Measurements from ENCODE around the gene MPIG6B.

Gene MPIG6B

GRCh38 chr6:31702405-31702818, 20.8 kb upstream of the MPIG6B start:
- H3K4me3 ChIP-seq (ENCODE audit: low read depth, low read length): peak overlapping the region; percentile 92

DNA sequence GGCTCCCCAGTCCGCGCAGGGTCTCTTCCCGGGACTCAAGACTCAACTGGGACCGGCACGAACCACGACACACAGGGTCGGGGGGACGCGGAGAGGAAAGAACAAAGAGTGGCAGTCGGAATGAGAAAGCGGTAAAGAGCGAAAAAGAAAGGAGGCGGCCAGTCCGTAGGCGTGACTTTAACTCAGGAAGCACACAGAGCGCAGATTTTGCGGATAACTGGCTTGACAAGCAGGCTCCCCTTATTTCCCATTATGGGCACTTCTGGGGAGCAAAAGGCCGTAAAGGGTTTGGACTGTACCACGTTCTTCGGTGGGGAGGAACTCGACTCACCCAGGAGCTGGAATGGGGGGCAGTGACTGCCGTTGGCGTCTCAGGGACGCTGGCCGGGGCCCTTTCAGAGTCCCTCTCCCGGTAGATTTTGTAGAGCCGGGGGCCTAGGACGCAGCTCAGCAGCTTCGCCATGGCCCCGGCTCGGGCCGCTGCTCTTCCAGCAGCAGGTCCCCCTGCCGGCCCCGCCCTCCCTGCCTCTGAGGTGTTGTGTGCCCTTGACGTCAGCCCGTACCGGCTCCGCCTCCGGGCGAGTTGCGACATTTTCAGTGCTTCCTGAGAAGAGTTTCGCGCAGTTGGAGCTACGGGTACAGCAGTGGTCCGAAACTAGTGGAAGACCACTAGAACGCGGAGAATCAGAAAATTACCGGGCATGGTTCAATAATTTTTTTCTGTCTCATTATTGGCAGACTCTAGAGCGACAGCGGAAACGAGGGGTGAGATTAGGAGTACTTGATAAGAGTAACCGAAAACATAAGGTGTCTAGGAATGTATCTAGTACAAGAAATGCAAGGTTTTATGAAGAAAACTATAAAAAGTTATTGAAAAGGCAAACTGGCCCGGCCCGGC, 20.1 kb upstream of the MPIG6B start, which contains the start of gene ABHD16A:
Gene ABHD16A (minus strand): TSS at position 506 of the 898 bp plus-strand sequence. CDS start 43 bp downstream, at position 463.
- DNase-seq: peak; percentile 98
- H3K36me3 ChIP-seq (replicated peaks): peaks cover 4% of the 10 kb centered on the region
- in situ Hi-C loops (cut with HindIII; ENCODE audit: low pct_ligation_motif_present, low sequenced_read_pairs): no loop called here
- TF ChIP-seq, protein P1, sequence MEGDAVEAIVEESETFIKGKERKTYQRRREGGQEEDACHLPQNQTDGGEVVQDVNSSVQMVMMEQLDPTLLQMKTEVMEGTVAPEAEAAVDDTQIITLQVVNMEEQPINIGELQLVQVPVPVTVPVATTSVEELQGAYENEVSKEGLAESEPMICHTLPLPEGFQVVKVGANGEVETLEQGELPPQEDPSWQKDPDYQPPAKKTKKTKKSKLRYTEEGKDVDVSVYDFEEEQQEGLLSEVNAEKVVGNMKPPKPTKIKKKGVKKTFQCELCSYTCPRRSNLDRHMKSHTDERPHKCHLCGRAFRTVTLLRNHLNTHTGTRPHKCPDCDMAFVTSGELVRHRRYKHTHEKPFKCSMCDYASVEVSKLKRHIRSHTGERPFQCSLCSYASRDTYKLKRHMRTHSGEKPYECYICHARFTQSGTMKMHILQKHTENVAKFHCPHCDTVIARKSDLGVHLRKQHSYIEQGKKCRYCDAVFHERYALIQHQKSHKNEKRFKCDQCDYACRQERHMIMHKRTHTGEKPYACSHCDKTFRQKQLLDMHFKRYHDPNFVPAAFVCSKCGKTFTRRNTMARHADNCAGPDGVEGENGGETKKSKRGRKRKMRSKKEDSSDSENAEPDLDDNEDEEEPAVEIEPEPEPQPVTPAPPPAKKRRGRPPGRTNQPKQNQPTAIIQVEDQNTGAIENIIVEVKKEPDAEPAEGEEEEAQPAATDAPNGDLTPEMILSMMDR (IDR thresholded peaks at IDR 0.05; ENCODE audit: low read depth, low read length, missing control alignments): peak; percentile 11
- H3K27ac ChIP-seq: peak within 1 kb of the TSS; percentile 84
- no peaks in the 10 kb centered on the region for H3K27me3 ChIP-seq (replicated peaks)
- H3K4me3 ChIP-seq (ENCODE audit: low read depth, low read length): peak within 1 kb of the TSS; percentile 92

More at GRCh38 chr6:31702405-31702818, 20.8 kb upstream of the MPIG6B start:
- H3K36me3 ChIP-seq (replicated peaks): peaks cover 7% of the 10 kb centered on the region
- H3K27me3 ChIP-seq (replicated peaks): no peaks in the 10 kb centered on the region
- H3K27ac ChIP-seq: peak overlapping the region; percentile 84
- TF ChIP-seq, protein P1 (IDR thresholded peaks at IDR 0.05; ENCODE audit: low read depth, low read length, missing control alignments): no peak
- in situ Hi-C loops (cut with HindIII; ENCODE audit: low pct_ligation_motif_present, low sequenced_read_pairs): no loop called here
- peak; percentile 13 for DNase-seq

DNA sequence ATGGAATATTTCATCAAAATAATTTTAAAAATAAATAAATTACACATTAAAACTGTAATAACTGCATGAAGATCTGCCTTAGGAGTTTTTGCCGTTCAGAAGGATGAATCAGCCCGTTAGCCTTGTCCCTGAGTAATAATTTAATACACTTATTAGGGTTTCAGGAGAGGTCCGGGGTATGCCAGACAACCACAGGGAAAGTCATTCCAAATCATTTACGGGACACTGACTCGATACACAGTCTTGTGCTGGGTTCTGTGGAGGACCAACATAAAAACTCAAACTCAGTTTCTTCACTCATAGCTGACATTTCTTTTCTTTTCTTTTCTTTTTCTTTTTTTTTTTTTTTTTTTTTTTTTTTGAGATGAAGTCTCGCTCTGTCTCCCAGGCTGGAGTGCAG, 17.2 kb upstream of the MPIG6B start:
- H3K36me3 ChIP-seq (replicated peaks): peaks cover under 1% of the 10 kb centered on the region
- no peaks in the 10 kb centered on the region for H3K27me3 ChIP-seq (replicated peaks)
- H3K4me3 ChIP-seq (ENCODE audit: low read depth, low read length): no peak overlapping the region
- DNase-seq: no peak
- no peak overlapping the region for H3K27ac ChIP-seq
- TF ChIP-seq, protein P1 (IDR thresholded peaks at IDR 0.05; ENCODE audit: low read depth, low read length, missing control alignments): no peak
- in situ Hi-C loops (cut with HindIII; ENCODE audit: low pct_ligation_motif_present, low sequenced_read_pairs): no loop called here

DNA sequence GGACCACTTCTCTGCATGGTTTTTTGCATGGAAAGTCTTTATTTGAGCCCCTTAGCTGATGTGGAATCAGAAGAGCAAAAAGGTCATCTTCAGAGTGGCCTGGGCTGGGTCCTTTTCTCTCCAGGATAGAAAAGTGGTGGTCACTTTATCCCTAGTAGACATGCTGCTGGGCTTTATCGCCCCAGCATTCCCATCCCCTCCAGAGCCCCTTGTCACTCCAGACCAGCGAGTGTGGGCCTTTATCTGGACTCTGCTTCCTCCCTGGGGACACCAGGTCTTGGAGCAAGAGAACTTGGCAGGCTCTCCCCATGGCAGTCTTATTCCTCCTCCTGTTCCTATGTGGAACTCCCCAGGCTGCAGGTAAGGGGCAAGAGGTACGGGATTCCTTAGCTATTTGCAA, 16.6 kb upstream of the MPIG6B start, which contains the start of gene LY6G6F:
Gene LY6G6F (plus strand): TSS at position 268 of the 400 bp plus-strand sequence. CDS start 41 bp downstream, at position 309.
- in situ Hi-C loops (cut with HindIII; ENCODE audit: low pct_ligation_motif_present, low sequenced_read_pairs): no loop called here
- H3K36me3 ChIP-seq (replicated peaks): no peaks in the 10 kb centered on the region
- TF ChIP-seq, protein P1 (IDR thresholded peaks at IDR 0.05; ENCODE audit: low read depth, low read length, missing control alignments): no peak
- H3K27ac ChIP-seq: no peak within 1 kb of the TSS
- no peaks in the 10 kb centered on the region for H3K27me3 ChIP-seq (replicated peaks)
- H3K4me3 ChIP-seq (ENCODE audit: low read depth, low read length): no peak within 1 kb of the TSS
- DNase-seq: no peak

GRCh38 chr6:31707701-31708100, 15.5 kb upstream of the MPIG6B start:
- TF ChIP-seq, protein P1 (IDR thresholded peaks at IDR 0.05; ENCODE audit: low read depth, low read length, missing control alignments): no peak
- in situ Hi-C loops (cut with HindIII; ENCODE audit: low pct_ligation_motif_present, low sequenced_read_pairs): no loop called here
- H3K36me3 ChIP-seq (replicated peaks): no peaks in the 10 kb centered on the region
- no peak overlapping the region for H3K4me3 ChIP-seq (ENCODE audit: low read depth, low read length)
- H3K27ac ChIP-seq: no peak overlapping the region
- DNase-seq: no peak
- no peaks in the 10 kb centered on the region for H3K27me3 ChIP-seq (replicated peaks)

Measured in brain microvascular endothelial cell (primary cell).